ENCODE data around the gene GNS.

Gene GNS

GRCh38 chr12:64735442-64735841 is 23.8 kb downstream of the GNS start:
- no peak for DNase-seq (ENCODE audit: low spot score)

GRCh38 chr12:64733857-64734256 is 25.3 kb downstream of the GNS start:
- no peak for DNase-seq (ENCODE audit: low spot score)

GRCh38 chr12:64731683-64732082 is 27.5 kb downstream of the GNS start:
- no peak for DNase-seq (ENCODE audit: low spot score)

- DNase-seq (ENCODE audit: low spot score), result no peak
Measured at GRCh38 chr12:64730588-64730969, 28.6 kb downstream of the GNS start.

GRCh38 chr12:64729909-64730587 is 29.2 kb downstream of the GNS start:
- DNase-seq (ENCODE audit: low spot score), result no peak

GRCh38 chr12:64724201-64724745 is 34.9 kb downstream of the GNS start:
- DNase-seq (ENCODE audit: low spot score), result no peak

- DNase-seq (ENCODE audit: low spot score), result no peak
Measured at GRCh38 chr12:64723630-64724029, 35.6 kb downstream of the GNS start.

GRCh38 chr12:64722835-64723234 is 36.4 kb downstream of the GNS start:
- DNase-seq (ENCODE audit: low spot score), result no peak

- no peak for DNase-seq (ENCODE audit: low spot score)
Measured at GRCh38 chr12:64720884-64721283, 38.3 kb downstream of the GNS start.

- no peak for DNase-seq (ENCODE audit: low spot score)
Measured at GRCh38 chr12:64718649-64719048, 40.6 kb downstream of the GNS start.

GRCh38 chr12:64716839-64717455 is 42.3 kb downstream of the GNS start:
- DNase-seq (ENCODE audit: low spot score), result no peak

- DNase-seq (ENCODE audit: low spot score), result no peak
Measured at GRCh38 chr12:64716371-64716770, 42.8 kb downstream of the GNS start.

- no peak for DNase-seq (ENCODE audit: low spot score)
Measured at GRCh38 chr12:64714551-64714968, 44.6 kb downstream of the GNS start.

GRCh38 chr12:64713376-64713775 is 45.8 kb downstream of the GNS start:
- DNase-seq (ENCODE audit: low spot score), result no peak

GRCh38 chr12:64709429-64709828 is 49.8 kb downstream of the GNS start:
- no peak for DNase-seq (ENCODE audit: low spot score)

GRCh38 chr12:64707926-64708325 is 51.3 kb downstream of the GNS start:
- no peak for DNase-seq (ENCODE audit: low spot score)

GRCh38 chr12:64707362-64707761 is 51.8 kb downstream of the GNS start:
- DNase-seq (ENCODE audit: low spot score), result no peak

- no peak for DNase-seq (ENCODE audit: low spot score)
Measured at GRCh38 chr12:64706857-64707256, 52.3 kb downstream of the GNS start.

GRCh38 chr12:64706306-64706705 is 52.9 kb downstream of the GNS start:
- peak; percentile 34 for DNase-seq (ENCODE audit: low spot score)

- no peak for DNase-seq (ENCODE audit: low spot score)
Measured at GRCh38 chr12:64701283-64701682, 57.9 kb downstream of the GNS start.

GRCh38 chr12:64700532-64700931 is 58.7 kb downstream of the GNS start:
- no peak for DNase-seq (ENCODE audit: low spot score)

GRCh38 chr12:64699504-64700115 is 59.6 kb downstream of the GNS start:
- DNase-seq (ENCODE audit: low spot score), result no peak

- no peak for DNase-seq (ENCODE audit: low spot score)
Measured at GRCh38 chr12:64696080-64696741, 63.0 kb downstream of the GNS start.
